UCSD-AML1 (cell line): Measurements from ENCODE around the gene PDGFD.

ENCODE experiments used
- DNase-seq: peaks from one replicate; lab custom pipeline; 2025; ENCODE audit not compliant: unreplicated experiment; lab: John Stamatoyannopoulos, UW

The PDGFD gene

GRCh38 chr11:104005234-104005855 lies 158.6 kb downstream of the PDGFD start:
- no peak for DNase-seq

- no peak for DNase-seq
These were observed 160.5 kb downstream of the PDGFD start for GRCh38 chr11:104003491-104003890.

GRCh38 chr11:104001561-104002056 lies 162.3 kb downstream of the PDGFD start:
- no peak for DNase-seq

GRCh38 chr11:104000798-104001197 lies 163.1 kb downstream of the PDGFD start:
- no peak for DNase-seq

- no peak for DNase-seq
These were observed 165.0 kb downstream of the PDGFD start for GRCh38 chr11:103998826-103999508.

GRCh38 chr11:103997082-103997481 lies 166.9 kb downstream of the PDGFD start:
- no peak for DNase-seq

- DNase-seq, result no peak
These were observed 168.1 kb downstream of the PDGFD start for GRCh38 chr11:103995896-103996295.

- no peak for DNase-seq
These were observed 169.4 kb downstream of the PDGFD start for GRCh38 chr11:103994518-103994917.

- no peak for DNase-seq
These were observed 169.9 kb downstream of the PDGFD start for GRCh38 chr11:103994094-103994493.

- DNase-seq, result no peak
These were observed 170.4 kb downstream of the PDGFD start for GRCh38 chr11:103993507-103993906.

GRCh38 chr11:103988595-103988969 lies 175.4 kb downstream of the PDGFD start:
- DNase-seq, result no peak

- DNase-seq, result no peak
These were observed 176.0 kb downstream of the PDGFD start for GRCh38 chr11:103987629-103988594.

- no peak for DNase-seq
These were observed 178.9 kb downstream of the PDGFD start for GRCh38 chr11:103985041-103985440.

- DNase-seq, result no peak
These were observed 183.8 kb downstream of the PDGFD start for GRCh38 chr11:103980108-103980507.

- no peak for DNase-seq
These were observed 185.0 kb downstream of the PDGFD start for GRCh38 chr11:103978616-103979595.

- DNase-seq, result no peak
These were observed 191.9 kb downstream of the PDGFD start for GRCh38 chr11:103972013-103972412.

- DNase-seq, result no peak
These were observed 193.2 kb downstream of the PDGFD start for GRCh38 chr11:103970701-103971249.

GRCh38 chr11:103968685-103969084 lies 195.3 kb downstream of the PDGFD start:
- no peak for DNase-seq

GRCh38 chr11:103967985-103968384 lies 196.0 kb downstream of the PDGFD start:
- no peak for DNase-seq

GRCh38 chr11:103964390-103964789 lies 199.6 kb downstream of the PDGFD start:
- no peak for DNase-seq
